ENCODE results near the gene NSUN2. TPM values are rescaled to one million over a fixed set of nuclear protein-coding genes. Genes with fewer than 3 reads are reported as not detected.
"Not testable (repeated sequence)": the region's sequence is repeated elsewhere in the genome, so short reads cannot be mapped to it uniquely, and the experiment has no call there.

NSUN2 gene
- 10 to 100 TPM; 49.5 to 61.2 (median 55.9) TPM for polyA plus RNA-seq (ENCODE audit: insufficient read length in 4 of 4)

- peak; percentile 80 to 91 (median 83) for DNase-seq (ENCODE audit: low read depth in 4 of 4, low spot score in 3 of 4)
These were observed at the start of gene NSUN2, which contains the start of gene SRD5A1 for GRCh38 chr5:6632888-6633468. NSUN2 (minus strand) TSS chr5:6633044; CDS start chr5:6632979, 65 bp downstream. SRD5A1 (plus strand) TSS chr5:6633440; CDS start chr5:6633577, 137 bp downstream.

- DNase-seq (ENCODE audit: low read depth in 4 of 4, low spot score in 3 of 4): no peak
These were observed 49.4 kb upstream of the NSUN2 start for GRCh38 chr5:6682239-6682638.

GRCh38 chr5:6681682-6682081 is 48.8 kb upstream of the NSUN2 start:
- DNase-seq (ENCODE audit: low read depth in 4 of 4, low spot score in 3 of 4): no peak

GRCh38 chr5:6680922-6681321 is 48.1 kb upstream of the NSUN2 start:
- DNase-seq (ENCODE audit: low read depth in 4 of 4, low spot score in 3 of 4): no peak

- DNase-seq (ENCODE audit: low read depth in 4 of 4, low spot score in 3 of 4): no peak
These were observed 45.5 kb upstream of the NSUN2 start for GRCh38 chr5:6678385-6678784.

GRCh38 chr5:6676702-6677101 is 43.9 kb upstream of the NSUN2 start:
- DNase-seq (ENCODE audit: low read depth in 4 of 4, low spot score in 3 of 4): no peak

GRCh38 chr5:6675784-6676491 is 43.1 kb upstream of the NSUN2 start:
- DNase-seq (ENCODE audit: low read depth in 4 of 4, low spot score in 3 of 4): no peak

- no peak for DNase-seq (ENCODE audit: low read depth in 4 of 4, low spot score in 3 of 4)
These were observed 42.0 kb upstream of the NSUN2 start for GRCh38 chr5:6674886-6675285.

- DNase-seq (ENCODE audit: low read depth in 4 of 4, low spot score in 3 of 4): no peak
These were observed 41.6 kb upstream of the NSUN2 start for GRCh38 chr5:6674421-6674820.

- DNase-seq (ENCODE audit: low read depth in 4 of 4, low spot score in 3 of 4): no peak
These were observed 41.1 kb upstream of the NSUN2 start for GRCh38 chr5:6673963-6674362.

- DNase-seq (ENCODE audit: low read depth in 4 of 4, low spot score in 3 of 4): no peak
These were observed 40.2 kb upstream of the NSUN2 start for GRCh38 chr5:6673031-6673430.

GRCh38 chr5:6668717-6669116 is 35.9 kb upstream of the NSUN2 start:
- DNase-seq (ENCODE audit: low read depth in 4 of 4, low spot score in 3 of 4): not testable (repeated sequence)

- DNase-seq (ENCODE audit: low read depth in 4 of 4, low spot score in 3 of 4): no peak
These were observed 34.8 kb upstream of the NSUN2 start for GRCh38 chr5:6667648-6668047.

- no peak for DNase-seq (ENCODE audit: low read depth in 4 of 4, low spot score in 3 of 4)
These were observed 33.9 kb upstream of the NSUN2 start for GRCh38 chr5:6666762-6667161.

- no peak for DNase-seq (ENCODE audit: low read depth in 4 of 4, low spot score in 3 of 4)
These were observed 27.8 kb upstream of the NSUN2 start for GRCh38 chr5:6660688-6661087.

- no peak for DNase-seq (ENCODE audit: low read depth in 4 of 4, low spot score in 3 of 4)
These were observed 27.3 kb upstream of the NSUN2 start for GRCh38 chr5:6659941-6660684.

- DNase-seq (ENCODE audit: low read depth in 4 of 4, low spot score in 3 of 4): no peak
These were observed 23.8 kb upstream of the NSUN2 start for GRCh38 chr5:6656680-6657079.

GRCh38 chr5:6655432-6655831 is 22.6 kb upstream of the NSUN2 start:
- DNase-seq (ENCODE audit: low read depth in 4 of 4, low spot score in 3 of 4): no peak

- DNase-seq (ENCODE audit: low read depth in 4 of 4, low spot score in 3 of 4): no peak
These were observed 19.2 kb upstream of the NSUN2 start for GRCh38 chr5:6652025-6652424.

- DNase-seq (ENCODE audit: low read depth in 4 of 4, low spot score in 3 of 4): no peak
These were observed 16.8 kb upstream of the NSUN2 start for GRCh38 chr5:6649681-6650080.

- no peak for DNase-seq (ENCODE audit: low read depth in 4 of 4, low spot score in 3 of 4)
These were observed 16.3 kb upstream of the NSUN2 start for GRCh38 chr5:6649186-6649585.
